SW480 (cell line): ENCODE data around the gene TIPRL.

Experiments
- DNase-seq: peaks from one replicate; pipeline ENCODE4 v3.0.0-alpha.2; 2016; ENCODE audit warnings: low spot score

The TIPRL gene

GRCh38 chr1:168216171-168216570 lies 37.4 kb downstream of the TIPRL start:
- no peak for DNase-seq

GRCh38 chr1:168217664-168218063 lies 38.9 kb downstream of the TIPRL start:
- no peak for DNase-seq

- DNase-seq, result no peak
Measured at GRCh38 chr1:168218658-168219057, 39.9 kb downstream of the TIPRL start.

- no peak for DNase-seq
Measured at GRCh38 chr1:168220470-168220871, 41.7 kb downstream of the TIPRL start.

GRCh38 chr1:168221275-168221674 lies 42.5 kb downstream of the TIPRL start:
- DNase-seq, result no peak

GRCh38 chr1:168223261-168223660 lies 44.5 kb downstream of the TIPRL start:
- no peak for DNase-seq

- no peak for DNase-seq
Measured at GRCh38 chr1:168223681-168224540, 45.1 kb downstream of the TIPRL start.

GRCh38 chr1:168224991-168225390 lies 46.2 kb downstream of the TIPRL start:
- no peak for DNase-seq

- DNase-seq, result peak; percentile 78
Measured at GRCh38 chr1:168225476-168226190, 46.9 kb downstream of the TIPRL start, which contains the start of gene SFT2D2. TSS of gene SFT2D2 (plus strand) at chr1:168226004. CDS start at chr1:168226080, 76 bp downstream.

- no peak for DNase-seq
Measured at GRCh38 chr1:168227620-168228019, 48.9 kb downstream of the TIPRL start.

- no peak for DNase-seq
Measured at GRCh38 chr1:168229893-168230292, 51.1 kb downstream of the TIPRL start.

GRCh38 chr1:168230709-168231108 lies 51.9 kb downstream of the TIPRL start:
- DNase-seq, result no peak

GRCh38 chr1:168234846-168235547 lies 56.2 kb downstream of the TIPRL start:
- peak; percentile 43 for DNase-seq

- no peak for DNase-seq
Measured at GRCh38 chr1:168235548-168235885, 56.8 kb downstream of the TIPRL start.

GRCh38 chr1:168235937-168236336 lies 57.2 kb downstream of the TIPRL start:
- no peak for DNase-seq

GRCh38 chr1:168236836-168237611 lies 58.3 kb downstream of the TIPRL start:
- DNase-seq, result no peak

- DNase-seq, result no peak
Measured at GRCh38 chr1:168243198-168243597, 64.4 kb downstream of the TIPRL start.

- no peak for DNase-seq
Measured at GRCh38 chr1:168243636-168244212, 65.0 kb downstream of the TIPRL start.

- no peak for DNase-seq
Measured at GRCh38 chr1:168245042-168245441, 66.3 kb downstream of the TIPRL start.

- DNase-seq, result no peak
Measured at GRCh38 chr1:168246506-168246905, 67.7 kb downstream of the TIPRL start.
